Measurements from ENCODE around the gene NRIP1.

DNA sequence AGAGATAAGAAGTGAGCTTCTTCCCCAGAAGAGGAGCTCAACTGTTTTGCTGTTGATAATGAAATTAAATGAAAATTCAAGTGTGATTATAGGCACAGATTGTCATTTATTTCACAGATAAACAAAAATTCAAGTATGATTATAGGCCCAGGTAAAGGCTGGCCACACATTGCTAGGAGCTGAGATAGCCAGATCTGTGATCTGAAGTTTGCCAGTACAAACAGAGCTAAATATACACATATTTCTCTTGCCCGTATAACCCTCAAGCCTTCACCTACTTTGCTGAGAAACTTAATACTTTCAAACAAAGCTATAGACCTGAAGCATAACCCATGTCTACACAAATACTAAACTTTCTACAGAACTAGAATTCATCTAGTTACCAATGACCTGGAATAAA, 31.3 kb upstream of the NRIP1 start:
- no peak for TF ChIP-seq CBX1 (IDR thresholded peaks at IDR 0.05; ENCODE audit: low read depth)
- no peak for TF ChIP-seq ESRRA (IDR thresholded peaks at IDR 0.05; ENCODE audit: borderline replicate concordance, low read depth)
- no peak for TF ChIP-seq CBX8 (IDR thresholded peaks at IDR 0.05; ENCODE audit: borderline replicate concordance, extremely low read depth, low read depth, low read length, poor library complexity, severe bottlenecking)
- no peak for TF ChIP-seq SP1 (CRISPR knock-in tag; IDR thresholded peaks at IDR 0.05)
- no peak for TF ChIP-seq ELF1 (tag; IDR thresholded peaks at IDR 0.05)

Measured in K562 (cell line).